HG02938 (cell line): Measurements from ENCODE around the gene AHRR.
"Not testable (repeated sequence)": the region's sequence is repeated elsewhere in the genome, so short reads cannot be mapped to it uniquely, and the experiment has no call there.

Experiments used
- ATAC-seq: cut with Tn5 transposase; IDR thresholded peaks from one replicate; pipeline ENCODE4 v1.9.1; 2021; ENCODE audit warnings: mild to moderate bottlenecking, moderate library complexity; ENCODE audit not compliant: unreplicated experiment

AHRR gene

DNA sequence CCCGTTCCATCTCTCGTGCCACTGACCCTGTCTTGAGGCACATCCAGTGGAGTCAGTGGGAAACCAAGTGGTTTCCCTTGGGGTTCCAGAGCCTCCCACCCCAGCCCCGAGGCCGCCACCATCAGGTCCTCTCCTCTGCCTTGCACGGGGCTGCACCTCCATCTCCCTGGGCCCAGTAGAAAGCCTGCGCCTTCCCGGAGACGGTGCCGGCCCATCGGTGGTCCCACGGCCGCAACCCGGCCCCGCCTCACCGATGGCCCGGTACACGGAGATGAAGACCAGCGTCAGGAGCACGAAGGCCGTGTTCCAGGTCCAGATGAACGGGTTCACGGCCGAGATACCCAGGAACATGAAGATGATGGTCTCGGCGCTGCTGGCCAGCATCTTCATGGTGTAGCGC lies 161.5 kb downstream of the AHRR start:
- no peak for ATAC-seq

DNA sequence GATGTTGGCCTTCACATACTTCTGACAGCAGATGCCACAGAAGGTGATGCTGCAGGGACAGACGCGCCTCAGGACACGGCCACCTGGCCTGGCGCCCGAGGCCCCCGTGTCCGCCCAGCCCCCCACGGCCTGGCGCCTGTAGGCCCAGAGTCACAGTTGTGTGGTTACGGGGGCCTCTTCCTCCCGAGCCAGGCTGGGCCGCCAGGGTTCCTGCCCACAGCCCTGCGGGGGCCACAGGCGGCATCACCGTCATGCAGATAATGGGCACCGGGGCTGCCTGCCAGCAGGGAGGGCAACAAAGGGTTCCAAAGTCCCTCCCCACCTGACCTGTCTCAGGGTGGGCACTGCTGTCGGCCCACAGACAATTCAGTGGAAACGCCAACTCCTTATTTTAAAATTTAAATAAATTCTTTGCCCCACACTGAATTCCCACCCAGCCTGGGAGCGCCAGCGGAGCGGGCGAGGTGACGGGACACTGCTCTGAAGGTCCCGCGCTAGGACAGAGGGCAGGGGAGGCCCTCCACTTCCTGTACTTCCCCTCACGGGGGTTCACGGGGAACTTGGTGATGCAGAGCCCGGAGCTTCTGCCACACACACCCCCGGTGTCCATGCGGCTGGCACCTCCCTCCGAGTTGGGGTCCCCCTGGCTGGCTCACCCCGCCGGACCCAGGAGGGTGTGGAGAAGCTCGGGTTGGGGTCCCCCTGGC lies 162.1 kb downstream of the AHRR start:
- no peak for ATAC-seq

DNA sequence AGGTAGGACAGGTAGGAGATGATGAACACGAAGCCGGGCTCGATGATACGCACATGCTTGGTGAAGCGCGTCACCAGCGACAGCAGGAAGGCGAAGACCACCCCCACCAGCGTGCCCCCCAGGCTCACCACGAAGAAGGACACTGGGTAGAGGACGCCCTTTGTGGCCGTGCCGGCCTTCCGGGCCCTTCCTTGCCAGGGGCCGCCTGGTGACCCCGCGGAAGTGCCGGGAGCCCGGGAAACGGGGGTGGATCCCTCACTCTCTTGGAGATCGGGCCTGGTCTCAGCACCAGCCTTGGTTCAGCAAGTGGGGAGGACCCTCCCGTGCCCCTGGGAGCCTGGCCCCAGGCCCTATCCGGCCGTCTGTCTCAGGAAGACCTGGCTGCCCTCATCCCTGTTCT lies 163.0 kb downstream of the AHRR start:
- ATAC-seq: no peak

DNA sequence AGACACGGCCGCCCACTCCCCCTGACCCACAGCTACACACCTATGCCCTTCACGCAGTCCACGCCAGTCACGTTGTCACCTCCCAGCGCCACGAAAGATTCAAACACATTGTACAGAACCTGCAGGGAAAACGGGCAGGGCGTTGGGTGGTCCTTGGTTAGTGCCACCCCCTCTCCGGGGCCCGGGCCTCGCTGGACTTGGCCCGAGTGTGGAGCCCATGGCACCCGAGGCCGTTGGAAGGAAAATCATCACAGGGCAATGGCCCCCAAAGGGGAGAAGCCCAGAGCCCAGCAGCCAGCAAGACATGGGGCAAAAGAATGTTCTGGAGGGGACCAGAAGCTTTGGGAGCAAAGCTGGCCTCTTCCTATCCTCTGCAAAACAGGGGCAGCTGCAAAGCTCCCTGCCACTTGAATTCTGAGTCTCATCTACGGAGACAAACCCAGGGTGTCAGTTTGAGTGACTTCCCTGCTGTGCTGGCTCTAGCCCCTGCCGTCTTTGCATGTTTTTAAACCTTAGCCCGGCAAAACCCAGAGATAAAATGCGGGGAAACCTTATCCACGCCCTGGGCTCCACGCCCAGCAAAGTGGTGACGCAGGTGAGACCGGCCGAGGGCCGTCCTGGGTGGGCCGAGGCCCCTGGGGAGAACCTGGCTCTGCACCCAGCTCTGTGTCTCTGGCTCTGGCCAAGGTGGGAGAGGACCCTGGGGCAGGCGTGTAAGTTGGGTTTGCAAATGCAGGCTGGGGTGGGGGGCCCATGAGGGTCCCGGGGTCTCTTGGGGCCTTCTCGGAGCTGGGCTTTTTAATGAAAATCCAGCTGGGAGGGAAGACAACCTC lies 163.8 kb downstream of the AHRR start:
- ATAC-seq: no peak

DNA sequence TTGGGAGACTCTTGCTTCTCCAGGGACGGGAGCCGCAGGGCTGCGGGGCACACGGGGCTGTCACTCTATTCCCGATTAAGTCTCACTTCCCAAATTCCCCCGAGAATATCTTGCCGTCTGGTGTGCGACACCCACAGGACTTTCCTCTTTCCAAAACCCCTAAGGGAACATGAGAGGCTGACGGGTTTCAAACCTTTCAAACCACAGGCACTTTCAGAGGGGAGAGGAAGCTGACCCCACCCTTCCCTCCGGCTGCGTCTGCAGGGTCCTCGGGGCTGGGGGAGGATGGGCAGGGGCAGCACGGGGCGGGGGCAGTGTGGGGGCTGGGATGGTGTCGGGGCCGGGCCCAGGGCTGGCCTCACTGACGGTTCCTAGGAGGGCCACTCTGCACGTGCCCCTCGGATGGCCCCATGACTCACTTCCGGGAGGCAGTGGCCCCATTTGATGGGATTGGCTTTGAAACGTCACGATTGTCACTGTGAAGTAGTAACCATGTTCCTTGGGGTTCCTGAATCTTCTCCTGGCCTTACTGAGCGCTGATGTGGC lies 164.5 kb downstream of the AHRR start:
- ATAC-seq: no peak

DNA sequence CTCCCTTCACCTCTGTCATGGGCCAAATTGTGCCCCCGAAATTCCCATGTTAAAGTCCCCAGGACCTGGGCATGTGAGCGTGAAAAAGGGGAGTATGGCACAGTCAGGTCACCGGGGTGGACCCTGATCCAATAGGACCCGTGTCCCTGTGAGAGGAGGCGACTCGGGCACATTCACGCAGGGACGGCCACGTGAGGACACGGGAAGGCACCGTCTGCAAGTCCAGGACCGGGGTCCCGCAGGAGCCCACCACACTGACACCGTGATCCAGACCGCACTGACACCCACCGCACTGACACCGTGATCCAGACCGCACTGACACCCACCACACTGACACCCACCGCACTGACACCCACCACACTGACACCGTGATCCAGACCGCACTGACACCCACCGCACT lies 165.1 kb downstream of the AHRR start:
- ATAC-seq: not testable (repeated sequence)
